Endothelial cell (in vitro differentiated cells): ENCODE data around the gene FAM241B. TPM values are rescaled to one million over a fixed set of nuclear protein-coding genes. Genes with fewer than 3 reads are reported as not detected.
A peak's percentile ranks its signal among the peaks of the same experiment; 100 is the strongest.

ENCODE experiments used
- DNase-seq: peaks from one replicate; pipeline ENCODE4 v3.0.0; 2021; ENCODE audit warnings: low spot score
- H3K27ac Mint-ChIP-seq: one replicate; pipeline ENCODE4 v1.8.0; 2021; ENCODE audit warnings: mixed read lengths, inconsistent platforms; ENCODE audit not compliant: unreplicated experiment
- H3K27me3 Mint-ChIP-seq: one replicate; pipeline ENCODE4 v1.8.0; 2021; ENCODE audit warnings: mild to moderate bottlenecking, moderate library complexity, mixed read lengths, inconsistent platforms; ENCODE audit not compliant: unreplicated experiment
- H3K36me3 Mint-ChIP-seq: one replicate; pipeline ENCODE4 v1.8.0; 2021; ENCODE audit warnings: mild to moderate bottlenecking, low read depth, mixed read lengths, inconsistent platforms; ENCODE audit not compliant: unreplicated experiment
- H3K4me1 Mint-ChIP-seq: one replicate; pipeline ENCODE4 v1.8.0; 2021; ENCODE audit warnings: mild to moderate bottlenecking, mixed read lengths, inconsistent platforms; ENCODE audit not compliant: unreplicated experiment
- H3K4me3 Mint-ChIP-seq: one replicate; pipeline ENCODE4 v1.8.0; 2021; ENCODE audit warnings: mild to moderate bottlenecking, mixed read lengths, inconsistent platforms; ENCODE audit not compliant: unreplicated experiment
- H3K9me3 Mint-ChIP-seq: one replicate; pipeline ENCODE4 v1.8.0; 2021; ENCODE audit warnings: mixed read lengths, inconsistent platforms; ENCODE audit not compliant: unreplicated experiment
- CTCF ChIP-seq: fragments of 200-600 bp; sonication (generic); IDR thresholded peaks from one replicate; pipeline ENCODE4 v1.5.0; 2021; ENCODE audit warnings: antibody characterized with exemption; ENCODE audit not compliant: unreplicated experiment
- total RNA-seq: library from RNA; stranded (reverse); fragmentation: NEBNext Ultra II Directional; extraction: Animal tissue kit (Norgen Biotek cat#: 25700); gene quantifications from one replicate; pipeline ENCODE4 v1.2.1, GENCODE V29; 2021; ENCODE audit not compliant: unreplicated experiment

The FAM241B gene
- total RNA-seq, 1 donor from 2014 or later: 7.1 TPM

GRCh38 chr10:69636626-69637605, 6.9 kb downstream of the FAM241B start:
- no peak overlapping the region for H3K27ac Mint-ChIP-seq
- H3K36me3 Mint-ChIP-seq: peaks cover 12% of the 10 kb centered on the region
- peak; percentile 38 for DNase-seq
- TF ChIP-seq CTCF: no peak
- no peaks in the 10 kb centered on the region for H3K9me3 Mint-ChIP-seq
- H3K4me1 Mint-ChIP-seq: no peaks in the 10 kb centered on the region
- peaks cover 8% of the 10 kb centered on the region for H3K27me3 Mint-ChIP-seq
- no peak overlapping the region for H3K4me3 Mint-ChIP-seq

DNA sequence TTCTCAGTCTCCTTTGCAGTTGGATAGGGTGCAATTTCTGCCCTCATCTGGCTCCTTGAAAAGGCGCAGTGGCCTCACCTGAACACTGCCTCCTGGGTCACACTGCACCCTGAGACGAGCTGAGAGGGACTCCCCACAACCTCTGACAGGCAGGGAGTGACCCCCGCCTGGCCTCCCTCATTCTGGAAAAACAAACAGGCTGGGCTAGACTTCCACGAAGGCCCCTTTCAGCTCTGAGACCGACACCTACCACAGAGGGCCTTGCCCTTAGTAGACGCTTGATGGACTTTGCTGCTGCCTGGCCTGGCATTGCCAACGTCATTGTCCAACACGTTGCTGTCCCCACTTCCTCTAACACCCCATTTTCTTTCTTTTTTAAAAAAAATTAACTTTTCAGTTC, 8.6 kb downstream of the FAM241B start:
- H3K4me1 Mint-ChIP-seq: no peaks in the 10 kb centered on the region
- peaks cover 12% of the 10 kb centered on the region for H3K36me3 Mint-ChIP-seq
- no peaks in the 10 kb centered on the region for H3K9me3 Mint-ChIP-seq
- no peak for DNase-seq
- H3K27ac Mint-ChIP-seq: no peak overlapping the region
- peaks cover 4% of the 10 kb centered on the region for H3K27me3 Mint-ChIP-seq
- H3K4me3 Mint-ChIP-seq: no peak overlapping the region
- no peak for TF ChIP-seq CTCF

DNA sequence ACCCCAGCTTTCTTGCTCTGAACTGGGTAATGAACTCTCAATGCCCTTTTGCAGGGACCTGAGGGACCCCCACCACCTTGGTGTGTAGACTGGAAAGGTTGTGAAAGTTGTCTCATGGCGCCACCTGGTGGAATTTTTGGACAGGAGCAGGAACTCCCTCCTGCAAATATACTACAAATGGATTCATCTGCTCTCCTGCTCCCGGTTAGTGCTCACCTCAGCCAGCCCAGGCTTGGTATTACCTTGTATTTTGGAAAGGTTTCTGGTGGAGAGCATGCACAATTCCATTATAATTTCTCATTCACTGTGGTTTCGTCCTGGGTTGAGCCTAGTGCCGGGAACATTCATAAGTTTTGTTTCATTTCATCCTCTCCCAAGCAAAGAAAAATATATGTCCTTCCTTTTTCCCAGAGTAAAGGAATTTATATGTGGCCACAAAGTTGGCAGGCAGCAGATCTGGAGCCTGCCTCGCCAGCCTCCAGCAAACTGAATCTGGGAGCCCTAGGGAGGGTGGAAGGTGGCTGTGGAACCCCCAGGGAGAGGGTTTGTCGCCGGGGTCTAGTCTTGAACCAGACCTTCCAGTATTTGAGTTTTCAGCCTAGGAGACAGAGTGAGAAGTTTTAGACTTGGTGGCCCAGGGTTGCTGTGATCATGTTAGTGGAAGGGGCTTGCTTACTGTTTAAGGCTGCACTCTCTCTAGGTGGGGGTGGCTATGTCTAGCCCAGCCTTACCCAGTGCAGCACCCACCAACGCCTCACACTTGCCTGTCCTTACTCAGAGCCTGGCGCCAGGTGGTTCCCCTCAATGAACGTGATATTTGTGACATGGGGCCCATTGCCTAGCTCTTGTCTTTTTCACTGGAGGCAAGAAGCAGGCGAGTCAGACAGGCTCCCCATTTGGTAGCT, 9.5 kb downstream of the FAM241B start:
- Mint-ChIP-seq H3K27ac (no peak overlapping the region), H3K4me1 (no peaks in the 10 kb centered on the region), H3K9me3 (no peaks in the 10 kb centered on the region), H3K36me3 (peaks cover 10% of the 10 kb centered on the region), H3K4me3 (no peak overlapping the region), H3K27me3 (peaks cover 4% of the 10 kb centered on the region)
- peak; percentile 92 for TF ChIP-seq CTCF
- DNase-seq: peak; percentile 64

DNA sequence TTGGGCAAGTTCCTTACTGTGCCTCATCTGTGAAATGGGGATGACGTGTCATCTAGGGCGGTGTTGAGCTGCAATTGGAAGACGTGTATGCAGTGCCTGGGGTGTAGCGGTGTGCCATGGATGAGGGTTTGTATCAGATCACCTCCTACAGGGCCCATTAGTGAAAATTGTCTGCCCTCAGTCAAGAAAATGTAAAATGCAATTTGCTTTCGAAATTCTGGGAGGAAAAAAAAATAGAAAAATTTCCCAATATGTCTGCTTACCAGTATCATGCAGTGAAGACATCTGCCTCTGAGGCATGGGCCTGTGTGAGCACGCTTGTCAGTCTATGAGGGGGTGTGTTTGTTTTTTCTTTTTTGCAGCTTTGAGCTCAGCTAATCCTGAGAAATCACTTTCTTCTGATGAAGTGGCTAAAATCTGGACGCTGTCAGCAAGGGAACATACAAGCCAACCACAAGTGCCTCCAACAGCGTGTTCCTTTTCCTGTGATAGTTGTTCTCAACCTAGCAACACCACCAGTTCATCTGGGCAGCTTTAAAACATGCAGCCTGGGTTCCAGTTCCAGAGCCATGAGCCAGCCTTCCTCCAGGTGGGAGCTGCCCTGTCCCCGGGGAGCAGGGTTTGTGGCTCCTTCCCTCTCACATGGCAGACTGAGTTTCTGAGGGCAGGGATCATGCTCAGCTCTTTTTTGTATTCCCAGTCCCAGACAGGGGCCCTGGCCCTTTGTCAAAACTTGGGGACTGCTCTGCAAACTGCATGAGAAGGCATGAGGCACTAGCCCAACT, 10.3 kb downstream of the FAM241B start:
- Mint-ChIP-seq H3K27ac (no peak overlapping the region), H3K27me3 (peaks cover 2% of the 10 kb centered on the region), H3K36me3 (peaks cover 8% of the 10 kb centered on the region), H3K4me1 (peaks cover 2% of the 10 kb centered on the region), H3K4me3 (no peak overlapping the region), H3K9me3 (no peaks in the 10 kb centered on the region)
- DNase-seq: no peak
- no peak for TF ChIP-seq CTCF
